Left ventricle myocardium superior (tissue), 1 donor: ENCODE data around the gene TAOK2. TPM values are rescaled to one million over a fixed set of nuclear protein-coding genes. Genes with fewer than 3 reads are reported as not detected.
A peak's percentile ranks its signal among the peaks of the same experiment; 100 is the strongest.
"Not testable (repeated sequence)": the region's sequence is repeated elsewhere in the genome, so short reads cannot be mapped to it uniquely, and the experiment has no call there.

ENCODE experiments used
- ATAC-seq: fragments of 200-7000 bp; cut with Tn5 transposase; one replicate; pipeline ENCODE4 v1.9.1; 2020; ENCODE audit warnings: mild to moderate bottlenecking, moderate library complexity
- DNase-seq: peaks from one replicate; pipeline ENCODE4 v3.0.0-alpha.2; 2020
- intact Hi-C: fragments of 100-400 bp; cut with micrococcal nuclease; formaldehyde crosslinking; loops from one replicate; pipeline ENCODE4 v1.11.0; 2022
- total RNA-seq: library from RNA; stranded (reverse); fragmentation: NEBNext Ultra II Directional; extraction: Animal tissue kit (Norgen Biotek cat#: 25700); gene quantifications from one replicate; pipeline ENCODE4 v1.2.1, GENCODE V29; 2021
- donor health status: DM: no; HTN: yes; CAD: no; lungs with severe emphysema.

TAOK2 gene
- total RNA-seq, 1 donor from 2014 or later = 34.9 TPM

- intact Hi-C loops = no loop called here
- DNase-seq (no peak), ATAC-seq (no peak)
Measured at GRCh38 chr16:30030841-30031413, 57.3 kb downstream of the TAOK2 start, which contains the start of gene TLCD3B. TSS of gene TLCD3B (minus strand) at chr16:30031271. CDS start at chr16:30030527, 744 bp downstream.

GRCh38 chr16:30031477-30031918 lies 57.8 kb downstream of the TAOK2 start:
- intact Hi-C loops = no loop called here
- DNase-seq (no peak), ATAC-seq (no peak)

DNA sequence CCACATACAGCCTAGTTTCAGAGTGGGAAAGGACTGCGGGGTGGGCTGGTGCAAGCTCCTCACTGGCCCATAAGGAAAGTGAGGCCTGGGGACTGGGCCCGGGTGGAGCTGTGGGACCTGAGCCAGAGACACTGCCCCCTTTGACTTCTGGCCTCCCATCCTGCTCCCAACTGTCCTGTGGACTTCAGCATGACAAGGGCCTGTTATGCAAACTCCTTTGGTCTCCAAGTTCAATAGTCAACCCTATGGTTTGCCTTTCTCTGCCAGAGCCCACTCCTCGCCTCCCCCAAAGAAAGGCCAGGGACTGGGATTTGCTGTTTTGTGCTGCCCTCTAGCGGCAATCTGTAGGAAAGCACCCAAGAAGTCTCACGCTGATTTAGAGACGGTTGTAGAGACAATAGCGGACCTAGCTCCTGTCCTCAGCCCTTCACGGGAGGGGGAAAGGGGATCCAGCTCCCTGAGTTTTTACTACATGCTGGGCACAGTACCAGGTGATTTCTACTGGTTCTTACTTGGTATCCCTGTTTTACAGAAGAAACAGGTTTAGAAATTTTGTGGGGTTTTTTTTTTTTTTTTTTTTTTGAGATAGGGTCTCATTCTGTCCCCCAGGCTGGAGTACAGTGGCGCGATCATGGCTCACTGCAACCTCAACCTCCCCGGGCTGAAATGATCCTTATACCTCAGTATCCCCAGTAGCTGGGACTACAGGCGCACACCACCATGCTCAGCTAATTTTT lies 58.6 kb downstream of the TAOK2 start:
- ATAC-seq (peak; percentile 35), DNase-seq (no peak)

GRCh38 chr16:30033270-30033669 lies 59.6 kb downstream of the TAOK2 start:
- intact Hi-C loops = no loop called here
- DNase-seq = no peak
- no peak for ATAC-seq

More for the DNA sequence above, 58.6 kb downstream of the TAOK2 start:
- intact Hi-C loops = no loop called here

DNA sequence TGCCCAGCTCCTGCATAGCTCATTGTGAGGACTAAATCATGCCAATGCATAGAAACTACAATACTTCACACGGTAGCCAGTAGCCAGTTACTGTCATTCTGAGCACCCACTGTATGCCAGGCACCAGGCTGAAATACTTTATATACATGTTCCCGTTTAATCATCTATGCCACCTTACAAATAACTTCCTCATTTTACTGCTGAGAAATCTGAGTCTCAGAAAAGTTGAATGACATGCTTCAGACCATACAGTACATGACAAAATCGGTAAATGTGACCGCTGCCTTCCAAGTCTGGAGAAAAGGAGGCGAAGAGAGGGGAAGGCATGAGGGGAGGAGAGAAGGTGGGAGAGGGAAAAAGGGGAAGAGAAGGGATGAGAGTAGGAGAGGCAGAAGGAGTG lies 66.6 kb downstream of the TAOK2 start:
- ATAC-seq = no peak
- no peak for DNase-seq
- intact Hi-C loops = no loop called here

GRCh38 chr16:30040690-30041089 lies 67.0 kb downstream of the TAOK2 start:
- DNase-seq, ATAC-seq, intact Hi-C loops: not testable (repeated sequence)

GRCh38 chr16:30041841-30042240 lies 68.2 kb downstream of the TAOK2 start:
- intact Hi-C loops = no loop called here
- DNase-seq (no peak), ATAC-seq (no peak)

Other genes starting within 250 kb of the TAOK2 start
- 0.74 TPM for gene C16orf54, start 227.9 kb upstream of the TAOK2 start, total RNA-seq
- not detected for gene ZG16, start 195.6 kb upstream of the TAOK2 start, total RNA-seq
- gene KIF22, start 183.1 kb upstream of the TAOK2 start, total RNA-seq = 55.2 TPM
- 101 TPM for gene MAZ, start 167.3 kb upstream of the TAOK2 start, total RNA-seq
- gene PRRT2, start 161.7 kb upstream of the TAOK2 start, total RNA-seq = 3.1 TPM
- gene PAGR1, start 157.7 kb upstream of the TAOK2 start, total RNA-seq = 16.2 TPM
- 47.0 TPM for gene MVP, start 153.4 kb upstream of the TAOK2 start, total RNA-seq
- 65.8 TPM for gene CDIPT, start 110.6 kb upstream of the TAOK2 start, total RNA-seq
- gene SEZ6L2, start 74.3 kb upstream of the TAOK2 start, total RNA-seq = 0.22 TPM
- gene ASPHD1, start 73.4 kb upstream of the TAOK2 start, total RNA-seq = 0.37 TPM
- gene KCTD13, start 47.6 kb upstream of the TAOK2 start, total RNA-seq = 5.5 TPM
- gene TMEM219, start 11.8 kb upstream of the TAOK2 start, total RNA-seq = 66.2 TPM
- 19.4 TPM for gene HIRIP3, start 21.7 kb downstream of the TAOK2 start, total RNA-seq
- gene INO80E, start 22.4 kb downstream of the TAOK2 start, total RNA-seq = 31.3 TPM
- gene DOC2A, start 37.2 kb downstream of the TAOK2 start, total RNA-seq = 0.82 TPM
- not detected for gene C16orf92, start 49.3 kb downstream of the TAOK2 start, total RNA-seq
- not detected for gene TLCD3B, start 57.4 kb downstream of the TAOK2 start, total RNA-seq
- gene ALDOA, start 91.9 kb downstream of the TAOK2 start, total RNA-seq = 4,258 TPM
- 33.1 TPM for gene PPP4C, start 102.1 kb downstream of the TAOK2 start, total RNA-seq
- gene TBX6, start 118.1 kb downstream of the TAOK2 start, total RNA-seq = 0.79 TPM
- gene YPEL3, start 122.3 kb downstream of the TAOK2 start, total RNA-seq = 66.0 TPM
- gene GDPD3, start 139.7 kb downstream of the TAOK2 start, total RNA-seq = 2.0 TPM
- 44.7 TPM for gene MAPK3, start 149.4 kb downstream of the TAOK2 start, total RNA-seq
- 10.3 TPM for gene CORO1A, start 209.7 kb downstream of the TAOK2 start, total RNA-seq
- gene BOLA2B, start 219.8 kb downstream of the TAOK2 start, total RNA-seq = 49.5 TPM
- 16.5 TPM for gene SLX1A, start 220.0 kb downstream of the TAOK2 start, total RNA-seq
- 12.5 TPM for gene SULT1A3, start 225.4 kb downstream of the TAOK2 start, total RNA-seq